HEK293T (cell line): ENCODE measurements around the gene GPBP1.
"Not testable (repeated sequence)": the region's sequence is repeated elsewhere in the genome, so short reads cannot be mapped to it uniquely, and the experiment has no call there.

Source experiments
- CTCF ChIA-PET: fragments of 350-600 bp; formaldehyde crosslinking; extraction: SDS; loops from one replicate; lab custom pipeline; 2021; ENCODE audit warnings: antibody characterized with exemption, inconsistent platforms; lab: Yijun Ruan, JAX
- POLR2A ChIA-PET: fragments of 350-600 bp; formaldehyde crosslinking; extraction: SDS; loops from one replicate; lab custom pipeline; 2020; ENCODE audit warnings: antibody characterized with exemption, inconsistent platforms; lab: Yijun Ruan, JAX
- DNase-seq: peaks from one replicate; pipeline ENCODE4 v3.0.0; 2012; ENCODE audit warnings: mixed read lengths; ENCODE audit errors: extremely low spot score
- ARNT ChIP-seq: fragments of 450-650 bp; IDR thresholded peaks from 2 replicates; pipeline ENCODE4 v1.6.1; 2017; ENCODE audit warnings: mild to moderate bottlenecking
- BHLHE40 ChIP-seq: fragments of 450-650 bp; IDR thresholded peaks from 2 replicates; pipeline ENCODE4 v1.6.1; 2016; ENCODE audit warnings: mild to moderate bottlenecking, moderate library complexity, borderline replicate concordance
- CTBP1 ChIP-seq: fragments of 450-650 bp; IDR thresholded peaks from 2 replicates; pipeline ENCODE4 v1.6.1; 2016; ENCODE audit warnings: borderline replicate concordance
- ELF4 ChIP-seq: fragments of 450-650 bp; IDR thresholded peaks from 2 replicates; pipeline ENCODE4 v1.6.1; 2017; ENCODE audit warnings: antibody characterized with exemption
- FOXA1 ChIP-seq: fragments of 450-650 bp; IDR thresholded peaks from 2 replicates; pipeline ENCODE4 v1.6.1; 2016; ENCODE audit warnings: mild to moderate bottlenecking
- FOXK2 ChIP-seq: fragments of 450-650 bp; IDR thresholded peaks from 2 replicates; pipeline ENCODE4 v1.6.1; 2016; ENCODE audit warnings: mild to moderate bottlenecking
- FOXM1 ChIP-seq: fragments of 450-650 bp; IDR thresholded peaks from 2 replicates; pipeline ENCODE4 v1.6.1; 2017; ENCODE audit warnings: mild to moderate bottlenecking, borderline replicate concordance
- HDGF ChIP-seq: fragments of 450-650 bp; IDR thresholded peaks from 2 replicates; pipeline ENCODE4 v1.6.1; 2017; ENCODE audit warnings: antibody characterized with exemption, borderline replicate concordance
- L3MBTL2 ChIP-seq: fragments of 450-650 bp; conservative IDR thresholded peaks from 2 replicates; pipeline ENCODE4 v1.6.1; 2016; ENCODE audit warnings: mild to moderate bottlenecking
- LEF1 ChIP-seq: fragments of 450-650 bp; IDR thresholded peaks from 2 replicates; pipeline ENCODE4 v1.6.1; 2017; ENCODE audit warnings: mild to moderate bottlenecking, borderline replicate concordance
- NFRKB ChIP-seq: fragments of 450-650 bp; IDR thresholded peaks from 2 replicates; pipeline ENCODE4 v1.6.1; 2016; ENCODE audit warnings: mild to moderate bottlenecking, moderate library complexity
- PKNOX1 ChIP-seq: fragments of 450-650 bp; IDR thresholded peaks from 2 replicates; pipeline ENCODE4 v1.6.1; 2016
- SP1 ChIP-seq: fragments of 450-650 bp; IDR thresholded peaks from 2 replicates; pipeline ENCODE4 v1.6.1; 2017
- SUZ12 ChIP-seq: fragments of 450-650 bp; IDR thresholded peaks from 2 replicates; pipeline ENCODE4 v1.6.1; 2016; ENCODE audit warnings: mild to moderate bottlenecking
- TARDBP ChIP-seq: fragments of 450-650 bp; IDR thresholded peaks from 2 replicates; pipeline ENCODE4 v1.6.1; 2016
- ZNF384 ChIP-seq: fragments of 450-650 bp; IDR thresholded peaks from 2 replicates; pipeline ENCODE4 v1.6.1; 2016

The GPBP1 gene

DNA sequence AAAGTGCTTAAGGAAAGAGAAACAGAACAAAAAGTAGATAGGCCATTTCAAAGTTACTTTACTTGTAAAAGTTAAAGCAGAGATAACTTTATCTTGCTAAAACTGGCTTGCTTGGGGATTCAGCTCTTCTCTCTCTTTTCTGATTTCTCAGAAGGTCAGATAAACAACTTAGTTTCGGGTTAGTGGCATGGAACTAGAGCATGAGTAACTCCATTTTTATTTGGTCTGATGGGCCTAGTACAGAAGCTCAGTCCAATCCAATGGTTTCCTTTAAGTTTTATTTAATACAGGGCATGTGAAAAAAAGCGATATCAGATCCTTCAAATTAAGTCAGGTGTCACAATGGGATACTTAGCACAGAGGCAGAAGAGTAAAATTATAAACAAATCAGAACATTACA lies 18.8 kb upstream of the GPBP1 start:
- ChIA-PET POLR2A (interaction anchor here (1.2 kb wide), 1 partner anchor 246 kb away, joined by 4 read pairs; the partner anchor contains the start of gene SETD9), CTCF (no interaction called here)
- TF ChIP-seq ELF4: no peak
- TF ChIP-seq LEF1: no peak
- TF ChIP-seq NFRKB: no peak
- no peak for TF ChIP-seq ZNF384
- no peak for TF ChIP-seq L3MBTL2
- TF ChIP-seq BHLHE40: no peak
- no peak for TF ChIP-seq SUZ12
- no peak for TF ChIP-seq SP1
- no peak for TF ChIP-seq HDGF
- TF ChIP-seq FOXK2: no peak
- TF ChIP-seq TARDBP: no peak
- TF ChIP-seq FOXM1: no peak
- TF ChIP-seq CTBP1: no peak
- no peak for TF ChIP-seq ARNT
- TF ChIP-seq FOXA1: no peak
- no peak for TF ChIP-seq PKNOX1
- no peak for DNase-seq

GRCh38 chr5:57157131-57157530 lies 16.7 kb upstream of the GPBP1 start:
- no peak for DNase-seq
- no peak for TF ChIP-seq L3MBTL2
- TF ChIP-seq BHLHE40: no peak
- ChIA-PET POLR2A (no interaction called here), CTCF (no interaction called here)

- ChIA-PET CTCF (no interaction called here), POLR2A (no interaction called here)
- TF ChIP-seq ARNT (no peak), CTBP1 (no peak)
- no peak for DNase-seq
Measured at GRCh38 chr5:57157666-57158065, 16.2 kb upstream of the GPBP1 start.

DNA sequence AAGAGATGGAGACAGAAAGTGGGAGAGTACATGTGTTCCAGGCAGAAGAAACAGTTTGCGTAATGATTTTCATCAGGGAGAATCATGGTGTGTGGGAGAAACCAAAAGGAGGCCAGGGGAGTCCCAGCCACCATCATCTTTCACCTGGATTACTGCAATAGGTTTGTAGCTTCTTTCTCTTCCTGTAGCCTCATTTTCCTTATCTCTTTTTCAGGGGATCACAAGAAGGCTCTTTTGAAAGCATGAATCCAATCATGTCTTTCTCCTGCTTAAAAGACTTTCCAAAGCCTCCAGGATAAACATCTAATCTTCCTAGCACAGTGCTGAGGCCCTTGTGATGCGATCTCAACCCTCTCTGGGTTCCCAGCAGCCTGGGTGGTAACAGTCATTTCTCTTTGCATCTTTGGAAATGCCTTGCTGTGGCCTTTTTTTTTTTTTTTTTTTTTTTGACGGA lies 10.3 kb upstream of the GPBP1 start:
- POLR2A ChIA-PET: no interaction called here
- TF ChIP-seq ZNF384 (no peak), ARNT (no peak), FOXM1 (no peak), CTBP1 (no peak), PKNOX1 (no peak), SP1 (no peak), HDGF (no peak), SUZ12 (no peak)
- CTCF ChIA-PET: interaction anchor here (0.7 kb wide), 1 partner anchor 25 kb away, joined by 3 read pairs; no protein-coding TSS in a partner anchor
- DNase-seq: no peak

- ChIA-PET CTCF (no interaction called here), POLR2A (no interaction called here)
- TF ChIP-seq BHLHE40: no peak
- no peak for TF ChIP-seq SUZ12
- TF ChIP-seq LEF1: no peak
- no peak for TF ChIP-seq SP1
- no peak for DNase-seq
Measured at GRCh38 chr5:57164124-57164523, 9.7 kb upstream of the GPBP1 start.

DNA sequence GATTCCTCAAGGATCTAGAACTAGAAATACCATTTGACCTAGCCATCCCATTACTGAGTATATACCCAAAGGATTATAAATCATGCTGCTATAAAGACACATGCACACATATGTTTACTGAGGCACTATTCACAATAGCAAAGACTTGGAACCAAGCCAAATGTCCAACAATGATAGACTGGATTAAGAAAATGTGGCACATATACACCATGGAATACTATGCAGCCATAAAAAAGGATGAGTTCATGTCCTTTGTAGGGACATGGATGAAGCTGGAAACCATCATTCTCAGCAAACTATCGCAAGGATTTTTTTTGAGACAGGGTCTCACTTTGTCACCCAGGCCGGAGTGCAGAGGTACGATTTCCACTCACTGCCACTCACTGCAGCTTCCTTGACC lies 8.7 kb upstream of the GPBP1 start:
- POLR2A ChIA-PET, CTCF ChIA-PET, DNase-seq: not testable (repeated sequence)

- TF ChIP-seq ELF4: no peak
- CTCF ChIA-PET: no interaction called here
- POLR2A ChIA-PET: no interaction called here
- DNase-seq: no peak
Measured at GRCh38 chr5:57166276-57166675, 7.6 kb upstream of the GPBP1 start.

DNA sequence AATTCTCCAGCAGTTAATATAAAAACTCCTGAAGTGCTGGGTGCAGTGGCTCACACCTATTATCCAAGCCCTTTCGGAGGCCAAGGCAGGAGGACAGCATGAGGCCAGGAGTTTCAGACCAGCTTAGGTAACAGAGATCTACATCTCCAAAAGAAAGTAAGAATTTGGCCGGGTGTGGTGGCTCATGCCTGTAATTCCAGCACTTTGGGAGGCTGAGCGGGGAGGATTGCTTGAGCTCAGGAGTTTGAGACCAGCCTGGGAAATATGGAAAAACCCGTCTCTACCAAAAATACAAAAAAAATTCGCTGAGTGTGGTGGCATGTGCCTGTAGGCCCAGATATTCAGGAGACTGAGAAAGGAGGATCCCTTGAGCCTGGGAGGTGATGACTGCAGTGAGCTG lies 6.7 kb upstream of the GPBP1 start:
- ChIA-PET POLR2A (no interaction called here), CTCF (interaction anchor here (1.1 kb wide), 1 partner anchor 16 kb away, joined by 7 read pairs; no protein-coding TSS in a partner anchor)
- TF ChIP-seq SP1 (no peak), FOXM1 (no peak), TARDBP (no peak), PKNOX1 (no peak), CTBP1 (no peak), HDGF (no peak), SUZ12 (no peak)
- no peak for DNase-seq

- POLR2A ChIA-PET, CTCF ChIA-PET, DNase-seq: not testable (repeated sequence)
Measured at GRCh38 chr5:57170116-57170515, 3.7 kb upstream of the GPBP1 start.
